HG02938 (cell line): ENCODE results near the gene IGF2.

Experiments used
- ATAC-seq: cut with Tn5 transposase; IDR thresholded peaks from one replicate; pipeline ENCODE4 v1.9.1; 2021; ENCODE audit warnings: mild to moderate bottlenecking, moderate library complexity; ENCODE audit not compliant: unreplicated experiment

The IGF2 gene

GRCh38 chr11:2154195-2154585, 15.0 kb upstream of the IGF2 start:
- no peak for ATAC-seq

GRCh38 chr11:2153581-2154194, 14.5 kb upstream of the IGF2 start:
- no peak for ATAC-seq

- ATAC-seq = no peak
These were observed 12.5 kb upstream of the IGF2 start for GRCh38 chr11:2151500-2152257.

GRCh38 chr11:2149864-2150847, 11.0 kb upstream of the IGF2 start:
- no peak for ATAC-seq

GRCh38 chr11:2149460-2149859, 10.3 kb upstream of the IGF2 start:
- no peak for ATAC-seq

- ATAC-seq = no peak
These were observed 9.4 kb upstream of the IGF2 start for GRCh38 chr11:2148595-2148994.

- ATAC-seq = no peak
These were observed 8.2 kb upstream of the IGF2 start for GRCh38 chr11:2147391-2147790.

- ATAC-seq = no peak
These were observed 6.9 kb upstream of the IGF2 start for GRCh38 chr11:2146051-2146450.

- no peak for ATAC-seq
These were observed 5.5 kb upstream of the IGF2 start for GRCh38 chr11:2144544-2145248.

GRCh38 chr11:2143799-2144543, 4.8 kb upstream of the IGF2 start:
- no peak for ATAC-seq

GRCh38 chr11:2143477-2143798, 4.2 kb upstream of the IGF2 start:
- ATAC-seq = no peak

- ATAC-seq = no peak
These were observed 3.6 kb upstream of the IGF2 start for GRCh38 chr11:2142762-2143202.

- ATAC-seq = no peak
These were observed 3.1 kb upstream of the IGF2 start for GRCh38 chr11:2142300-2142759.

- ATAC-seq = no peak
These were observed 1.5 kb upstream of the IGF2 start for GRCh38 chr11:2140411-2141400.

GRCh38 chr11:2139621-2140337, 590 bp upstream of the IGF2 start:
- ATAC-seq = no peak

GRCh38 chr11:2138431-2139122, 612 bp downstream of the IGF2 start:
- ATAC-seq = no peak

- ATAC-seq = no peak
These were observed 1.1 kb downstream of the IGF2 start for GRCh38 chr11:2138068-2138430.
